OCI-LY1 (cell line): ENCODE measurements around the gene PTPN11.
"Not testable (repeated sequence)": the region's sequence is repeated elsewhere in the genome, so short reads cannot be mapped to it uniquely, and the experiment has no call there.

ENCODE experiments used
- H2AFZ ChIP-seq: fragments of 200-600 bp; sonication (generic), shearing (Covaris generic); 2 replicates; pipeline ENCODE4 v1.6.0; 2014; ENCODE audit warnings: antibody characterized with exemption, mild to moderate bottlenecking, low read length
- H3F3A ChIP-seq: fragments of 200-600 bp; sonication (generic), shearing (Covaris generic); 2 replicates; pipeline ENCODE4 v1.6.0; 2014; ENCODE audit warnings: mild to moderate bottlenecking, antibody characterized with exemption, low read length, moderate library complexity; ENCODE audit not compliant: insufficient read depth
- H3K27ac ChIP-seq: fragments of 200-600 bp; sonication (generic); 2 replicates; pipeline ENCODE4 v1.5.1; 2014; ENCODE audit warnings: low read length, mixed run types, mild to moderate bottlenecking, low read depth; ENCODE audit not compliant: poor library complexity, severe bottlenecking
- H3K27me3 ChIP-seq: fragments of 200-600 bp; sonication (generic); 2 replicates; pipeline ENCODE4 v1.6.0; 2014; ENCODE audit warnings: antibody characterized with exemption, mild to moderate bottlenecking, low read length, moderate library complexity; ENCODE audit not compliant: insufficient read depth
- H3K36me3 ChIP-seq: fragments of 200-600 bp; sonication (generic); 2 replicates; pipeline ENCODE4 v1.6.1; 2014; ENCODE audit warnings: mild to moderate bottlenecking, antibody characterized with exemption, low read length, moderate library complexity, mixed read lengths; ENCODE audit not compliant: insufficient read depth
- H3K4me1 ChIP-seq: fragments of 200-600 bp; sonication (generic); 2 replicates; pipeline ENCODE4 v1.5.1; 2014; ENCODE audit warnings: mild to moderate bottlenecking, low read length, moderate library complexity; ENCODE audit not compliant: insufficient read depth, severe bottlenecking
- H3K4me2 ChIP-seq: fragments of 200-600 bp; sonication (generic), shearing (Covaris generic); 2 replicates; pipeline ENCODE4 v1.6.1; 2014; ENCODE audit warnings: low read length
- H3K4me3 ChIP-seq: fragments of 200-600 bp; sonication (generic); 2 replicates; pipeline ENCODE4 v1.5.1; 2014; ENCODE audit warnings: low read length, low read depth, mild to moderate bottlenecking, mixed read lengths; ENCODE audit not compliant: poor library complexity, severe bottlenecking
- H3K79me2 ChIP-seq: fragments of 200-600 bp; shearing (Covaris generic); 2 replicates; pipeline ENCODE4 v1.6.1; 2016; ENCODE audit warnings: mixed run types, low read length, mixed read lengths; ENCODE audit not compliant: insufficient read depth
- H3K9ac ChIP-seq: fragments of 200-600 bp; sonication (generic), shearing (Covaris generic); 2 replicates; pipeline ENCODE4 v1.6.1; 2014; ENCODE audit warnings: mild to moderate bottlenecking, low read length, mixed read lengths
- H3K9me2 ChIP-seq: fragments of 200-600 bp; sonication (generic), shearing (Covaris generic); 2 replicates; pipeline ENCODE4 v1.6.1; 2014; ENCODE audit warnings: low read depth, mild to moderate bottlenecking, low read length, mixed read lengths
- H3K9me3 ChIP-seq: fragments of 200-600 bp; shearing (Covaris generic); 2 replicates; pipeline ENCODE4 v1.6.1; 2014; ENCODE audit warnings: low read length, mixed read lengths
- H4K20me1 ChIP-seq: fragments of 200-600 bp; sonication (generic), shearing (Covaris generic); 2 replicates; pipeline ENCODE4 v1.6.0; 2016; ENCODE audit warnings: mild to moderate bottlenecking, low read length; ENCODE audit not compliant: insufficient read depth
- CTCF ChIP-seq: fragments of 200-600 bp; sonication (generic), shearing (Covaris generic); IDR thresholded peaks from 2 replicates; pipeline ENCODE4 v1.5.1; 2017; ENCODE audit warnings: mild to moderate bottlenecking, antibody characterized with exemption, low read length, moderate library complexity, mixed read lengths
- EZH2 ChIP-seq: fragments of 200-600 bp; sonication (generic), shearing (Covaris generic); IDR thresholded peaks from 2 replicates; pipeline ENCODE4 v1.8.0; 2017; ENCODE audit warnings: borderline replicate concordance, mixed run types, mild to moderate bottlenecking, antibody characterized with exemption, low read length, moderate library complexity, mixed read lengths

PTPN11 gene

GRCh38 chr12:112447106-112447505 is 28.4 kb downstream of the PTPN11 start:
- Histone ChIP-seq H3K79me2 (peaks cover 10% of the 10 kb centered on the region; the same call in 1 of the 2 replicates), H2AFZ (no peak overlapping the region), H3F3A (no peaks in the 10 kb centered on the region), H3K36me3 (peaks cover 41% of the 10 kb centered on the region), H4K20me1 (no peaks in the 10 kb centered on the region), H3K27me3 (no peaks in the 10 kb centered on the region), H3K9me3 (no peaks in the 10 kb centered on the region), H3K9me2 (no peaks in the 10 kb centered on the region), H3K27ac (no peak overlapping the region), H3K4me1 (no peaks in the 10 kb centered on the region), H3K4me2 (no peak overlapping the region), H3K4me3 (no peak overlapping the region), H3K9ac (no peak overlapping the region)
- TF ChIP-seq CTCF, result no peak
- TF ChIP-seq EZH2, result no peak

- H3K36me3 ChIP-seq, result peaks cover 50% of the 10 kb centered on the region
- not testable (repeated sequence) for H3K4me2 ChIP-seq
Observed at GRCh38 chr12:112448165-112448564, 29.4 kb downstream of the PTPN11 start.

GRCh38 chr12:112450725-112451124 is 32.0 kb downstream of the PTPN11 start:
- TF ChIP-seq EZH2 (no peak), CTCF (no peak)
- Histone ChIP-seq H3K36me3 (peaks cover 72% of the 10 kb centered on the region), H3F3A (no peaks in the 10 kb centered on the region), H3K27ac (no peak overlapping the region), H3K79me2 (no peaks in the 10 kb centered on the region), H3K27me3 (no peaks in the 10 kb centered on the region), H2AFZ (no peak overlapping the region), H3K4me3 (no peak overlapping the region), H3K9me3 (no peaks in the 10 kb centered on the region), H3K9me2 (no peaks in the 10 kb centered on the region), H3K4me1 (no peaks in the 10 kb centered on the region), H3K4me2 (no peak overlapping the region), H3K9ac (no peak overlapping the region), H4K20me1 (no peaks in the 10 kb centered on the region)

More at GRCh38 chr12:112448165-112448564, 29.4 kb downstream of the PTPN11 start:
- not testable (repeated sequence) for H3K9me2 ChIP-seq, H3K27me3 ChIP-seq, H3K27ac ChIP-seq, H2AFZ ChIP-seq, H4K20me1 ChIP-seq, H3K79me2 ChIP-seq, H3K4me1 ChIP-seq, H3F3A ChIP-seq, H3K9ac ChIP-seq, H3K9me3 ChIP-seq, H3K4me3 ChIP-seq

- Histone ChIP-seq H3K9me2 (no peaks in the 10 kb centered on the region), H3K4me1 (no peaks in the 10 kb centered on the region), H3K4me3 (no peak overlapping the region), H3F3A (no peaks in the 10 kb centered on the region), H3K27me3 (no peaks in the 10 kb centered on the region), H4K20me1 (no peaks in the 10 kb centered on the region), H3K27ac (no peak overlapping the region), H2AFZ (no peak overlapping the region), H3K9me3 (no peaks in the 10 kb centered on the region), H3K36me3 (peaks cover 66% of the 10 kb centered on the region), H3K79me2 (no peaks in the 10 kb centered on the region), H3K4me2 (no peak overlapping the region), H3K9ac (no peak overlapping the region)
- TF ChIP-seq CTCF (no peak), EZH2 (no peak)
Observed at GRCh38 chr12:112456029-112456428, 37.3 kb downstream of the PTPN11 start.

GRCh38 chr12:112457142-112457541 is 38.4 kb downstream of the PTPN11 start:
- not testable (repeated sequence) for H3K9me2 ChIP-seq, H3K79me2 ChIP-seq, H4K20me1 ChIP-seq, H2AFZ ChIP-seq, H3K4me1 ChIP-seq, H3K27ac ChIP-seq, H3K27me3 ChIP-seq, H3K9me3 ChIP-seq, H3K4me2 ChIP-seq, H3K9ac ChIP-seq, H3F3A ChIP-seq, H3K4me3 ChIP-seq
- peaks cover 65% of the 10 kb centered on the region for H3K36me3 ChIP-seq
